ENCODE results near the gene PSMG4.

Gene PSMG4

DNA sequence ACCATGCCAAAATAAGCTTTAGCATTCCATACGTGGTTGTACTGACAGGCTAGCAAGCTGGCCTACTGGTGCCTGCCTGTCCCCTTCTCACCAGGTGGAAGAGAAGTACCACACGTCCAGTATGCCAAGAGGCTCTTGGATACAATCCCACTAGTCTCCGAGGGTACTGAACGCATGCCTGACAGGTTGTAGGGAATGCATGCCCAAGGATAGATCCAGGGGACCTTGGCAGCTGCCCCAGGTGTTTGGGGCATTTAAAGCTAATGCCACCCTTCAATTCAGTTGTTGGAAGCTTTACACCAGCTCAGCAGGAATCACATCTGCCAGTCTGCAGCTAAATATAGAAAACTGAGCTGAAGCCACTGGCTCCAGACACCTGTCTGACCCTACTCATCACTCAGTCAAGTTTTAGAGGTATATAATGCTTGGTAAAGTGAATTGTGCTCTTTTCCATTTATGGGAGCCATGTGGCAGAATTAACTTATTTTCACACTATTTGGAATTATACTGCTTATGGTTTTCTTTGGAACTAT is 36.2 kb upstream of the PSMG4 start:
- no peak for TF ChIP-seq POLR2A (IDR thresholded peaks at IDR 0.05; ENCODE audit: extremely low read depth, insufficient read length)
- no peak for TF ChIP-seq MYC (IDR thresholded peaks at IDR 0.05; ENCODE audit: low read depth, low read length)
- TF ChIP-seq, protein P1, sequence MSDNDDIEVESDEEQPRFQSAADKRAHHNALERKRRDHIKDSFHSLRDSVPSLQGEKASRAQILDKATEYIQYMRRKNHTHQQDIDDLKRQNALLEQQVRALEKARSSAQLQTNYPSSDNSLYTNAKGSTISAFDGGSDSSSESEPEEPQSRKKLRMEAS (IDR thresholded peaks at IDR 0.05; ENCODE audit: low read depth, low read length), result no peak
- TF ChIP-seq, protein P2, sequence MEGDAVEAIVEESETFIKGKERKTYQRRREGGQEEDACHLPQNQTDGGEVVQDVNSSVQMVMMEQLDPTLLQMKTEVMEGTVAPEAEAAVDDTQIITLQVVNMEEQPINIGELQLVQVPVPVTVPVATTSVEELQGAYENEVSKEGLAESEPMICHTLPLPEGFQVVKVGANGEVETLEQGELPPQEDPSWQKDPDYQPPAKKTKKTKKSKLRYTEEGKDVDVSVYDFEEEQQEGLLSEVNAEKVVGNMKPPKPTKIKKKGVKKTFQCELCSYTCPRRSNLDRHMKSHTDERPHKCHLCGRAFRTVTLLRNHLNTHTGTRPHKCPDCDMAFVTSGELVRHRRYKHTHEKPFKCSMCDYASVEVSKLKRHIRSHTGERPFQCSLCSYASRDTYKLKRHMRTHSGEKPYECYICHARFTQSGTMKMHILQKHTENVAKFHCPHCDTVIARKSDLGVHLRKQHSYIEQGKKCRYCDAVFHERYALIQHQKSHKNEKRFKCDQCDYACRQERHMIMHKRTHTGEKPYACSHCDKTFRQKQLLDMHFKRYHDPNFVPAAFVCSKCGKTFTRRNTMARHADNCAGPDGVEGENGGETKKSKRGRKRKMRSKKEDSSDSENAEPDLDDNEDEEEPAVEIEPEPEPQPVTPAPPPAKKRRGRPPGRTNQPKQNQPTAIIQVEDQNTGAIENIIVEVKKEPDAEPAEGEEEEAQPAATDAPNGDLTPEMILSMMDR (IDR thresholded peaks at IDR 0.05; ENCODE audit: low read depth, low read length), result no peak
- no peak for DNase-seq (ENCODE audit: low read depth)
- H3K4me3 ChIP-seq (ENCODE audit: low read depth, low read length), result no peak overlapping the region

DNA sequence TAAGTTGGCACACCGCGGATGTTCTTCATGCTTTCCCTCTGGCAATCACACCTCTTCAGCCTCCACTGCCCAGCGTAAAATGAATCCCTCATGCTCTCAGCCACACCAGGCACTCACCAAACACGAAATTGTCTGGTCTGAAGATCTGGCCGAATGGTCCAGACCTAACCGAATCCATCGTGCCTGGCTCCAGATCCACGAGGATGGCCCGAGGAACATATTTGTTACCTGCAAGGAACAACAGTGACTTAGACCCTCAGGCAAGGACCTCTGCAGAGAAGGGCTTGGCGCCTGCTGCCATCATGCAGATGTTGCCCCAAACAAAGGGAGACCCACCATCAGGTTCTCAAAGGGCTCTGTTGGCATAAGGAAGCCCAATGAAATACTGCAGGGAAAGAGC is 32.7 kb upstream of the PSMG4 start:
- no peak overlapping the region for H3K4me3 ChIP-seq (ENCODE audit: low read depth, low read length)
- DNase-seq (ENCODE audit: low read depth), result no peak
- TF ChIP-seq MYC (IDR thresholded peaks at IDR 0.05; ENCODE audit: low read depth, low read length) (no peak), POLR2A (IDR thresholded peaks at IDR 0.05; ENCODE audit: extremely low read depth, insufficient read length) (no peak)
- TF ChIP-seq, protein P1 (IDR thresholded peaks at IDR 0.05; ENCODE audit: low read depth, low read length), result no peak
- TF ChIP-seq, protein P2 (IDR thresholded peaks at IDR 0.05; ENCODE audit: low read depth, low read length), result no peak

DNA sequence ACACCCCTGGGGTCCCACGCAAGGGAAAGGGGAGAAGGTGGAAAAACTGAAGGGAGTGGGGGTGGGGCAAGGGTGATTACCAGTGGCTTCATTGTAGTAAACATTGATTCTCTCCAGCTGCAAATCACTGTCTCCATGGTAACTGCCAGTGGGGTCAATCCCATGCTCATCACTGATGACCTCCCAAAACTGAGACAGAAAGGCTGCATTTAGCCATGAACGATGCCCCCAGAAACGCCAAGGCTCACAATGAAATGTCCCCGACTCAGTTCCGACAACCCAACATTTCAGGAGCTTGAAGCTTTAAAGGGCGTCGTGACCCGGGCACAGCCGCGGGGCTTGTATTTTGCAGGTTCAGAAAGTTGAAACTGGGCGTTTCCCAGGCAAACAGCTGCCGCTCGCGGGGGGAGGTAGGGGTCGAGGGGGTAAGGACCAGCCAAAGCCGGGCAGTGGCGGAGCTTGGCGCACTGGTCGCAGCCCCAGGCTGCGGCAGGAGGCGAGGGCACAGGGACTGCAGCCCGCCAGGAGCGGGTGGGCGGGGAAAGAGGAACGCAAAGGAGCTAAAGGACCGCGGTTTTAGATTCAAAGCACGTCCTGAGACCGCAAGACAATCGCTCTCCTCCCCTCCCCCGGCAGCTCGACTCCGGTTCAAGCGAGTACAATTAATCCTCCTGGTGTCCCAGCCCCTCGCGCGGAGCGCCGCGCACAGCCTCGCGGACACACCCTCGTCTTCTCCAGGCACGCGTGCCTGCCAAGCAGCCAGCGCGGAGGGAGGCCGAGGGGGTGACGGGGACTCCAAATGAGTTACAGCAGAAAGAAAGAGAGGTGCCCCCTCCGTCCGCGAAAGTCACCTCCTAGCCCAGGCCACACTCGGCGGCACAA is 32.0 kb upstream of the PSMG4 start:
- no peak overlapping the region for H3K4me3 ChIP-seq (ENCODE audit: low read depth, low read length)
- TF ChIP-seq, protein P2 (IDR thresholded peaks at IDR 0.05; ENCODE audit: low read depth, low read length), result no peak
- TF ChIP-seq, protein P1 (IDR thresholded peaks at IDR 0.05; ENCODE audit: low read depth, low read length), result no peak
- TF ChIP-seq POLR2A (IDR thresholded peaks at IDR 0.05; ENCODE audit: extremely low read depth, insufficient read length), result no peak
- no peak for TF ChIP-seq MYC (IDR thresholded peaks at IDR 0.05; ENCODE audit: low read depth, low read length)
- DNase-seq (ENCODE audit: low read depth), result peak; percentile 68

DNA sequence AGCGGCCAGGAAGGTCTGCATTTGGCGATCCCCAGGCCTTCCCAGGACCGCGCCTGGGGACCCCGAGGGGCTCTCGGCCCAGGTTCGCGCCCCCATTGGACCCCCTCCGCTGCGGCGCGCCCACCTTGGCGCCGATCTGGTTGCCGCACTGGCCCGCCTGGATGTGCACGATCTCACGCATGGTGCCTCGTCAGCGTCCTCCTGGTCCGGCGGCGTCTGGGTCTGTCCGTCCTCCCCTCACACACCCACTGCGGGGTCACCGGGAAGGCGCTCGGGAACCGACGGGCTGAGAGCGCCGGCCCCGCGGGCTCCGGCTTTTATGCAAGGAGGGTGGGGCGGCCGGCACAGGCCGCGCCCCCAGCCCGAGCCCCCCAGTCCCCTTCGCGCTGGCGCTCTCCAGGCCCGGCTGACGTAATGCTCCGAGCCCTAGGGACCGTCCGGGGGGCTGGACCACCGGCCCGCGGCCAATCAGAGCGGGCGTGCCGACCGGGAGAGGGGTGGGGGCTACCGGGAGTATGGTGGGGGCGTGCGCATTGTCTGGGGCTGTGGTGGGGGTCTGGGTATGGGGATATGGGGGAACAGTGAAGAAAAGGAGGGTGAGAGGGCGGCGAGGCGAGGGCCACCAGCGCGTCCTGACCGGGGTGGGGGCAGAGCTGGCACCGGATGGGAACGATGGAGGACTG is 31.2 kb upstream of the PSMG4 start, which contains the start of gene TUBB2B:
Gene TUBB2B (minus strand): TSS at position 291 of the 683 bp plus-strand sequence. CDS start 110 bp downstream, at position 181.
- DNase-seq (ENCODE audit: low read depth), result no peak
- H3K4me3 ChIP-seq (ENCODE audit: low read depth, low read length), result no peak within 1 kb of the TSS
- TF ChIP-seq, protein P1 (IDR thresholded peaks at IDR 0.05; ENCODE audit: low read depth, low read length), result no peak
- TF ChIP-seq, protein P2 (IDR thresholded peaks at IDR 0.05; ENCODE audit: low read depth, low read length), result no peak

DNA sequence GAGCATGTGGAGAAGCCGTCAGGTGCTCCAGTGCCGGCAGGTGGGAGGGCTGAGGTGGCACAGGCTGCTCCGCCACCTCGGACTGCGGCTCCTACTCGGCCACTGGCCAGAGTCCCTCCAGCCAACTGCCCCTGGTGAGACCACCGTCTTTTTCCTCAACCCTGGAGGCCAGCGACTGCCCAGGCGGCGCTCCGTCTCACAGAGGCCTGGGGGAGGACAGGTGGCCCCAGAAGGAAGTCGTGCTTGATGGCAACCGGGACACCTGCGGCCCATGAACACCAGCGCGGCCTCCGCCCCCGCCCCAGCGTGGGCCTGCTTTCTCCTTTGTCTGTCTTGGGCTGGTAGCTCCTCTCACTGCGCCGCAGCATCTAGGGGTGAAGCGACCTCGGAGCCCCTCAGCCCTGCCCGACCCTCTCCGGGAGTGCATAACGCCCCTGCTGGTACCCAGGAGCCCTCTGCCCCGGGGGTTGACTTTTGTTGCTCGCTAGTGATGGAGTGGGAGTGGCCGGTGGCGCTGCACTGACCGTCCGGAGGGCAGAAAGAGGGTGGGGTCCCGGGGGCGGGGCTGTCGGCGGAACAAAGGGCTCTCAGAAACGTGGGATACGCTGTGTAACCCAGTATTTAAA is 30.6 kb upstream of the PSMG4 start:
- no peak overlapping the region for H3K4me3 ChIP-seq (ENCODE audit: low read depth, low read length)
- DNase-seq (ENCODE audit: low read depth), result no peak
- TF ChIP-seq POLR2A (IDR thresholded peaks at IDR 0.05; ENCODE audit: extremely low read depth, insufficient read length) (no peak), MYC (IDR thresholded peaks at IDR 0.05; ENCODE audit: low read depth, low read length) (no peak)
- TF ChIP-seq, protein P2 (IDR thresholded peaks at IDR 0.05; ENCODE audit: low read depth, low read length), result no peak
- TF ChIP-seq, protein P1 (IDR thresholded peaks at IDR 0.05; ENCODE audit: low read depth, low read length), result no peak

Measured in NB4 (cell line).